Putamen (tissue), 1 donor: Measurements from ENCODE around the gene S1PR3.
"Not testable (repeated sequence)": the region's sequence is repeated elsewhere in the genome, so short reads cannot be mapped to it uniquely, and the experiment has no call there.

Experiments used
- DNase-seq: peaks from one replicate; pipeline ENCODE4 v3.0.0-alpha.2; 2016; ENCODE audit warnings: low spot score

Gene S1PR3

DNA sequence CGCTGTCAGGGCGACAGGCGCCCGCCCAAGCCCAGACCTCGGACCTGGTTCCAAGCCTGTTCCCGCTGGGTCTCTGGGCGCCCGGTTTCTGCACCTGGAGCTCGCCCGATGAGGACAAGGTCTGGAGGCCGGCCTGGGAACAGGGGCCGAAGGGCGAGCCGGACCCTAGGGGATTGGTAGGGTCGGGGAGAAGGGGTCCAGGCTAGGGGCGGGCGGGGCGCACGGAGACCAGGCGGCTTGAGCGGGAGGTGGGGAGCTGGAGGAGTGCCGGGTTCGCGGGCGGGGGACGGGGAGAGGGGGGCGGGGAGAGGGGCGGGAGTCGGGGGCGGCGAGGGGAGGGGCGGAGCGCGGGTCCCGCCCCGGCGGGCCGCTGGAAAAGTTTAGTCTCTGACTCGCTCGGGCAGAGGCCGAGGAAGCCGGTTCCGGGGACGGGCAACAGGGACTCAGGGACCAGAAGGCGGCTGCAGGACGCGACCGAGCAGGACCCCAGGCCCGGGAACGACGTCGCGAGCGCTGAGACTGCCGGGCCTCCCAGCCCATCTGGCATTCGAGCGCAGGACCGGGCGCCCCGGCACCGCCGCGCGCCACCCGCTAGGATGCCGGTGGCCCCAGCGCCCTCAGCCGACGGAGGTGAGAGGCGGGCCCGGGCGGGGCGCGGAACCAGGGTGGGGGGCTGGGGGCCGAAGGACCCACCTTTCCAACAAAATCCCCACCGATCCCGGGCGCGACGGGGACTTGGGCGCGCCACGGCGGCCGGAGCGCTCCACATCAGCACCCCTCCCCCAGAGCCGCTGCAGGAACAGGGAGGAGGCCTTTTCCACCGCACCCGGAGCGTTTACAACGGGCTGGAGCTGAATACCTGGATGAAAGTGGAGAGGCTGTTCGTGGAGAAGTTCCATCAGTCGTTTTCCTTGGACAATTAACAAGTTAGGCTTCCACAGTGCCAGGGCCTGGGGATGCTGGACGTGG lies at the start of gene S1PR3:
Gene S1PR3, plus strand, starts transcription at position 403 of the 969 bp plus-strand sequence. CDS start 9,733 bp downstream, outside the sequence.
- no peak for DNase-seq

GRCh38 chr9:88941586-88941985 lies 49.7 kb upstream of the S1PR3 start:
- not testable (repeated sequence) for DNase-seq

DNA sequence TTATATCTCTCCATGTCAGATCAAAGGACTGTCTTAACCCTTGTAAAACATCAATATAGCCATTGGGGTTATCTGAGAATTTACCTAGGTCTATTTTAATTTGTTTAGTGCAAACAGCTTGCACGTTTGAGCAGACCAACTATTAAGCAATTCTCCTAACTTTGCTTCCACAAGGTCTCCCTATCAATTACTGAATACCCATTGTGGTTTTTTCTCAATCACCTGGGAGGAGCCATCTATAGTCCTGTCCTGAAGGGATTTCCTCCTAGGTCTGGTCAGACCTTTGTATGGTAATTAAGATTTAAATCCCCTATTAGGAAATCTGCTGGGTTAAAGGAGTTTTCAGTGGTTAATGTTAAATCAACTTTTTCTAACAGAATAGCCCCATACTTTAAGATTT lies 48.9 kb upstream of the S1PR3 start:
- no peak for DNase-seq

DNA sequence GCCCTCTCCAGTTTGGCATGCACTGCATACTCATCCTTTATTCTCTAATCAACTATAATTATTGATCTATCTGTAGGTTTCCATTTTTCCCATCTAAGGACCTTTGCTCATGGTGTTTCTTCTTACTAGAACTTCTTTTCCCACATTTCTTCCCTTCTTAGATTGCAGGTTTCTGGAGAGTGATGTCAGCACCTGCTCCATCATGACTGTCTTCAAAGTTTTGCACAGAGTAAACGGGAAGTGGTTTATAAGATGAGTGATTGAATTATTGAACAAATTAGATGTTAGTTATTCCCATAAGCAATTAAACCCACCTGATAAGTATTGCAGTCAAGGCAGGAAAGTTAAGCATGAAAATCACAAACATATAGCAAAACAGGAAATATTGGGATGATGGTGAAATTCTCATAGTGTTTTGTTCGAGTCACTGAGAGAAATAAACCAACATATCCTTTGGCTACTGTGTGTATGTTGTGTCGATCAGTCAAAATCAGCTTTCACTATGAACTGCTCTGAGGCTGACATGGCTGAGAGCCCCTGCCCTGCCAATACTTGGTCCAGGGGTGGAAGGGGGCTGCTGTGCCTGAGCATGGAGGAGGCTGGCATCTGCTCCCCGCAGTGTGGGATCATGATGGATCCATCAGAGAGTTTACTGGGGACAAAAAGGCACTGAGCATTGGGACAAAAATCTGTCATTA lies 45.5 kb upstream of the S1PR3 start:
- no peak for DNase-seq

DNA sequence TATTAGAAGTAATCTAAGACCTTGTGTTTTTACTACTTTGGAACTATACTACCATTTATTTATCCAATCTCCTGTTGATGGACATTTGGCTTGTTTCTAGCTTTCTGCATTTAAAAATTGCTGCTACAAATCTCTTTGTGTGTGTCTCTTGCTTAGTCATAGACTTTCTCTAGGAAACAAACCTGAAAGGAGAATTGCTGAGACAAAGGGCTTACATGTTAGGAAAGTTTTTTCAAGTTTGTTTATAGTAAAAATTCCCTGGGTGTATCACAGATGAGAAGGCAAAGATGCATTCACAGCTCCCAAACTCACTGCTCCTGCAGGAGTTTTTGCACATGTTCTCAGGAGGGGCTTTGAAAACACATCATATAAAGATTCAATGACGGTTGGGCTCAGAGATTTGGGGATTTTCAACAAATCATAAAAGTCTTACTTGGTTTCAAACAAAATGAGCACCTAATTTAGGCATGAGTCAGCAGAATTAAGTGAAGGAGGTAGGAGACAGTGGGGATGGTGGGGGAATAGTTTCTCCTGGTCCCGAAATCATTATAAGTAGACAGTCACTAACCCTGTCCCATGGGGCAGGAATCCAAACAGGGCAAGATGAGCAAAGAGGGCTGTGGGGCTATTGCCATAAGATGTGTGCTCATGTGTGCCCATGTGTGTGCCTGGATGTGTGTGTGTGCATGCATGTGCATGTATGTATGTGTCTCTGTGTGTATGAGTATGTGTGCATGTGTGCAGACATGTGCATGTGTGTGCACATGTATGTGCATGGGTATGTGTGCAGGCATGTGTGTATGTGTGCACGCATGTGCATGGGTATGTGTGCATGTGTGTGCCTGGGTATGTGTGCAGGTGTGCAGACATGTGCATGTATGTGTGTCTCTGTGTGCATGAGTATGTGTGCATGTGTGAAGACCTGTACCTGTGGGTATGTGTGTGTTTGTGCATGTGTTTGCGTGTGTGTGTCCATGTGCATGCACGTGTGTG lies 43.4 kb upstream of the S1PR3 start:
- DNase-seq = no peak

DNA sequence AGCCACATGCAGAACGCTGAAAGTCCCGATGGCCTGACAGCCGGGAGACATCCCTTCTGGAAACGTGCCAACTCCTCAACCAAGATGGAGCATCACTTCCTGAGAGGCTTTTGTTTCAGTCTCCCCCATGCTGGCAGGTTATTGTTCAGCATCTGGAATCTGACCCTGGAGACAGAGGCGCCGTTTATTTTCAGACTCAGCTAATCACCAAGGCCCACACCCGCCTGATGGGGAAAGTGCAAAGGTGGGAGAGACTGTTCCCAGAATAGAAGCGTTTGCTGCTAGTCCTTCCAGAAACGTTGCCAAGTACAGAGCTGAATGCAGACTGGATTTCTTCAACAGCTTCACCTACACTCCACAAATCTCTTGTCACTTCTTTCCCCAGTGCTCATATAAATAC lies 41.8 kb upstream of the S1PR3 start:
- peak; percentile 35 for DNase-seq

DNA sequence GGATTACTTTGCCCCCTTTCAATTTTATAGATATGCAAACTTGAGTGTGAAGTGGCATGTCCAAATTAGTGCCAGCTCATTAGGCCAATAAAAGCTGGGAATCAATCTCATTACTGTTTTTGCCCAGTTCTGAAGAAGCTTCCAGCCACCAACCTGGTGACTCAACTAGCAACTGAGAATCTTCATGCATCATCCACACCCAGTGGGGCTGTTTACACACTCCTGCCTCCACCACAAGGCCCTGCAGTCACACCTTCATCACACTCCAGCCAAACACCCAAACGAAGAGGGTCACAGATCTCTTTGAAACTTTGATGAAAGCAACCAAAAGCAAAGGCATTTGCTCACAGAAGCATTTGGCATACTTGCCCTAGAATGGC lies 41.3 kb upstream of the S1PR3 start:
- no peak for DNase-seq

DNA sequence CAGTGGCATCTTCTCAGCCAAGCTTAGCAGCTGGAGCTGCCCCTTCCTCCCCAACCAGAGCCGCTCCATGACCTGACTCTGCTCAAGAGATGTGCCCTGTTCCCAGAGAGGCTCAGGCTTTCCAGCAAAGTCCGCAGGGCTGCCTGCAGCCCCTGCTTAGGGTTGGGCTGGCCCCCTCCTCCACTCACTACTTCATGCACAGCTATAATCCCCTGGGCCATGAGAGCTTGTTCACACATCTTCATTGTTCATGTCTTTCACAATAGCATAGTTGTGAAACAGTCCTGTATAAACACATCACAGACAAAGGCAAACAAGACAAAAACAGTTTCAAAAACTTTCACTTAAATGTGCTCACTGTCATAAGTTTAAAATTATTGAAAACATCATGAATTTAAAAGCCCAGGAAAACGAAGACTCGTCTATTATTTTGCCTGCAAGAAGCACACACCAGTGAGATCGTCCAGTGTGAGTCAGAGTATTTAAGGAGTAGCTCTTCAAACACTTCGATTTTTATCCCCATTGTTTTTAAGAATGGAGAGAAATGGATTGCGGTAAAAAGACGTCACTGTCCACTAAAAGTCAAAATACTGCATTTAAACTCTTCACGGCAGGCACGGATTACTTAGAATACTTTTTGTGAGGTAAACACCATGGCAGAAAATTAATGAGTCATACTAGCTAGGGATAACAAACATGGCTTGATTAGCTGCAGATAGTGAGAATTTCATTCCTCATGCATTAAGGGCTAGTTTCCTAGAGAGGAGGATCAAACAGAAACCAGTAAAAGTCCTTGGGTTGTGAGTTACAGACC lies 40.7 kb upstream of the S1PR3 start:
- no peak for DNase-seq

DNA sequence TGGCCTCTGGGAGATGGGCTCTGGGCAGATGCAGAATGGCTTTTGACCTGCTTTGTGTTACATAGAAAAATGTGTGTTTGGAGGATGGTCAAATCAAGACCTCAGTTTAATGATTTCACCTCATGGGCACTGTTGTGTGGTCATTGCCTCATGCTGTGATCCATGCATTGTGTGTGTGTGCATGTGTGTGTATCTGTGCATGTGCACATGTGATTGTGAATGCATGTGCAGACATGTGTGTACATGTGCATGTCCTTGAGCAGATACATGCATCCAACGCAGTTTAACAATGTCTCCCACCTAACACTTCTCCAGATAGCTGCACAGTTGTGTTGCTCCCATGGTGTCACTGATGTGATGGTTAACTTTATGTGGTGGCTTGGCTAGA lies 40.1 kb upstream of the S1PR3 start:
- DNase-seq = no peak

- DNase-seq = peak; percentile 31
Measured at GRCh38 chr9:88952086-88952615, 39.1 kb upstream of the S1PR3 start.

- no peak for DNase-seq
Measured at GRCh38 chr9:88952976-88953375, 38.3 kb upstream of the S1PR3 start.

DNA sequence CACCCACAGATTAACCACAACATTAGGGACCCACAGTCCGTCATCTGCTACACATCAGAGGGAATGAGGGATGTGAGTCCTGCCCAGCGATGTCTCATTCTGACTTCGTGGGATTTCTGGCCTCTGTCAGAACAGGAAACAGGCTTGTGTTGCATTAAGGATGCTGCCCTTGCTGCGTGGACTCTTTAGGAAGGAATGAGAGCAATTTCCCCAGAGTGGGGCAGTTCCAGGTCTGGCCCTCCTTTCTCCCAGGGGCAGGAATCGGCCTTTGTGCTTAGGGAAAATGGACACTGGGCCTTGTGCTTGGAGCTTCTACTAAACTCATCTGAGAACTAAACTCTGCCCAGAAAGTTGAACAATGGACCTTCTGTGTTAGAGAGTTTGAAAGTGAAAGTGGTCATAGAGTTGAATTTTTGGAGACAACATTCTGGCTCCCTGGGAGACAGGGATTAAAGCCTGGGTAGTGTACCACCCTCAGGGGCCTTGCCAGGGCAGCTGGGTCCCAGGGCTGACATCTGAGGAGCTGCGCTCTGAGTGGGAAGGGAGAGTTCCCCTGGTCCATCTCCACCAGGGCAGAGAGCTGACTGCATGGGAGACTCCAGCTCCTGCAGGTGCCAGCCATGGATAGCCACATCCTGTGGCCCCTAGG lies 37.8 kb upstream of the S1PR3 start:
- DNase-seq = peak; percentile 53

- DNase-seq = no peak
Measured at GRCh38 chr9:88954066-88954465, 37.2 kb upstream of the S1PR3 start.

DNA sequence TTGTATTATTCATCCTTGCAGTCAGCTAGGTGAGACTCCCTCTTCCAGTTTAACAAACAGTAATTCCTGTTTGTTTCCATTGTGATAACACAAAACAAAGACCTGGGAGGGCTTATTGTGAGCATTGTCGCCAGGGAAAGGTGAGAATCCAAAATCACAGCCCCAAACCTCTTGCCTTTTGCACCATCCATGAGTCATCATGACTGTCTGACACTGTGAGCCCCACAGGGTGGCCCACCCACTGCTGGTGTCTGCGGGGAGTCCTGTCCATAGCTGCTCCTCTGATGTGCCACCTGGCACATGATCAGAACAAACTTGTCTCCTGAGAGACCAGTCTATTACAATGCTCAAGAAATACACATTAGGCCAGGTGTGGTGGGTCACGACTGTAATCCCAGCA lies 33.7 kb upstream of the S1PR3 start:
- DNase-seq = no peak

- DNase-seq = no peak
Measured at GRCh38 chr9:88959727-88960469, 31.4 kb upstream of the S1PR3 start.

GRCh38 chr9:88960632-88961031 lies 30.6 kb upstream of the S1PR3 start:
- DNase-seq = no peak

- no peak for DNase-seq
Measured at GRCh38 chr9:88965473-88965872, 25.8 kb upstream of the S1PR3 start.

DNA sequence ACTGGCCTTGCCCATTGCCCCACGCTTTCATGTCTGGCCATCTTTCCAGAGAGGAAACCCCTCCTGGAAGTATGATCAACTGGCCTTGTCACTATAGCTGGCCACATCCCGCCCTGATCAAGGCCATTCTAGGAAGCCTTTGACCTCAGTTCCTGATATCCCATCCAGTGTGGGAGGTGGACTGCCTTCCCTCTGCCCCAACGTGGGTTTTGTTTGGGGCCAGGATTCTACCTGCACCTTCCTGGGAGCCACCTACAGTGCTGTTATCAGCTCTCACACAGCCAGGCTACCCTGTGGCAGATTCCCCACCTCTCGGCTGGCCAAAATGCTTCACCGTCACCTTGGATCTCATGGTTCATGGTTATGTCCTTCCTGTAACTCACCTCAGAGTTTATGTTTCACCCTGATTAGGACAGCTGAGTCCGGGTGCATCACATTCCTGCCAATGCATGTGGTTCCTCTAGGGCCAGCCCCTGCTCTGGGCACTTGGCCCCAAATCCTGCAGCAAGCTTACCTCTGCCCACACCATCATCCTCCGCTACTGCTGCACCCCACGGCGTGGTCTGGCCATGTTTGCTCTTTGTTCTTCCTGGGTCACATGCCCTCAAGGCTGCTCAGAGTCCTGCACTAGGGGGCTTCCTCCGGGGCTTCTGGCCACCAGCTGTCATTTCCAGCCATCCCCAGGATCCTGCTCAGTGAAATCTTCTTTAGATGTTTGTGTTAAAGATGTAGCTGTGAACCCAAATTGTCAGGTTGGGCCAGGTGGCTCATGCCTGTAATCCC lies 24.2 kb upstream of the S1PR3 start:
- DNase-seq = no peak

- no peak for DNase-seq
Measured at GRCh38 chr9:88968799-88969198, 22.5 kb upstream of the S1PR3 start.
